GM12878 (cell line): ENCODE results near the gene BLTP1. TPM values are rescaled to one million over a fixed set of nuclear protein-coding genes. Genes with fewer than 3 reads are reported as not detected.

Experiments
- ATAC-seq: fragments of 200-7000 bp; cut with Tn5 transposase; 3 replicates; pipeline ENCODE4 v1.9.1; 2020; ENCODE audit warnings: mild to moderate bottlenecking, moderate library complexity
- BruUV-seq: library from RNA; stranded (reverse); fragments of 400-500 nt; replicated peaks from 2 replicates; lab custom pipeline; 2021; lab: Mats Ljungman, UMichigan
- CTCF ChIA-PET: fragments of 300-600 bp; sonication (Branson Sonifier 250); formaldehyde crosslinking; extraction: SDS; loops from one replicate; lab custom pipeline; 2021; ENCODE audit warnings: inconsistent platforms; lab: Yijun Ruan, JAX
- POLR2A ChIA-PET: fragments of 350-600 bp; formaldehyde crosslinking; extraction: SDS; loops from one replicate; lab custom pipeline; 2021; ENCODE audit warnings: inconsistent platforms; lab: Charles Lee
- RAD21 ChIA-PET: fragments of 300-600 bp; sonication (Branson Sonifier 250); formaldehyde crosslinking; loops from one replicate; lab custom pipeline; 2023; ENCODE audit warnings: antibody characterized with exemption; ENCODE audit not compliant: unreplicated experiment; lab: Charles Lee
- SMC1A ChIA-PET: fragments of 300-600 bp; sonication (Branson Sonifier 250); formaldehyde crosslinking; loops from one replicate; lab custom pipeline; 2023; ENCODE audit not compliant: unreplicated experiment, uncharacterized antibody; lab: Charles Lee
- DNase-seq: peaks from one replicate; pipeline ENCODE4 v3.0.0-alpha.2; 2011; ENCODE audit warnings: low read depth, low spot score
- FAIRE-seq: peaks from 3 replicates; lab custom pipeline; 2011; peaks lifted over from hg19 to GRCh38; lab: Jason Lieb, UNC
- H2AFZ ChIP-seq: 2 replicates; pipeline ENCODE4 v1.6.0; 2011; ENCODE audit warnings: low read depth, low read length, control low read depth; ENCODE audit not compliant: control insufficient read depth
- H3K27ac ChIP-seq: 2 replicates; pipeline ENCODE4 v1.5.1; 2011; ENCODE audit warnings: control low read depth; ENCODE audit not compliant: control insufficient read depth, insufficient read depth
- H3K27me3 ChIP-seq, 2 experiments: replicated peaks in 1 of 2; 2 replicates each; pipeline versions ENCODE4 v1.6.0 to v1.6.1; 2011; ENCODE audit warnings: low read length in 1 of 2; ENCODE audit not compliant: control insufficient read depth in 2 of 2, insufficient read depth in 2 of 2
- H3K36me3 ChIP-seq, 2 experiments: 2 replicates each; pipeline ENCODE4 v1.5.1; 2011; ENCODE audit warnings: low read length in 1 of 2; ENCODE audit not compliant: control insufficient read depth in 2 of 2, insufficient read depth in 2 of 2
- H3K4me1 ChIP-seq: 2 replicates; pipeline ENCODE4 v1.6.1; 2011; ENCODE audit warnings: mild to moderate bottlenecking, low read length, moderate library complexity, mixed read lengths; ENCODE audit not compliant: control insufficient read depth, insufficient read depth
- H3K4me2 ChIP-seq: 2 replicates; pipeline ENCODE4 v1.6.0; 2011; ENCODE audit warnings: control low read depth; ENCODE audit not compliant: control insufficient read depth, insufficient read depth
- H3K4me3 ChIP-seq: fragments of 200-600 bp; sonication (generic); 2 replicates; pipeline ENCODE4 v1.5.1; 2016
- H3K79me2 ChIP-seq: 2 replicates; pipeline ENCODE4 v1.6.0; 2011; ENCODE audit warnings: low read length; ENCODE audit not compliant: control insufficient read depth, insufficient read depth
- H3K9ac ChIP-seq: 2 replicates; pipeline ENCODE4 v1.8.0; 2011; ENCODE audit warnings: low read length, control low read depth, mixed read lengths; ENCODE audit not compliant: control insufficient read depth, insufficient read depth
- H3K9me3 ChIP-seq: replicated peaks from 3 replicates; pipeline ENCODE4 v1.5.1; 2011; ENCODE audit warnings: mild to moderate bottlenecking, low read length; ENCODE audit not compliant: control insufficient read depth, insufficient read depth
- H4K20me1 ChIP-seq: 2 replicates; pipeline ENCODE4 v1.6.0; 2011; ENCODE audit not compliant: control insufficient read depth, insufficient read depth
- BHLHE40 ChIP-seq, 2 experiments: fragments of 450-650 bp in 1 of 2; IDR thresholded peaks; 2 replicates each; pipeline ENCODE4 v1.6.1; 2011 to 2017; ENCODE audit warnings: low read depth in 2 of 2, borderline replicate concordance in 1 of 2, improper control_type of control experiment in 1 of 2, low read length in 1 of 2, mild to moderate bottlenecking in 1 of 2
- EGR1 ChIP-seq, 2 experiments: IDR thresholded peaks; 1 replicate in 1 of 2; 2 replicates in 1 of 2; pipeline ENCODE4 v1.6.1; 2011 to 2012; ENCODE audit warnings: low read depth in 2 of 2, low read length in 2 of 2, borderline replicate concordance in 1 of 2, mild to moderate bottlenecking in 1 of 2, moderate library complexity in 1 of 2
- ESRRA ChIP-seq: IDR thresholded peaks from 2 replicates; pipeline ENCODE4 v1.6.1; 2012; ENCODE audit warnings: mild to moderate bottlenecking, low read length, improper control_type of control experiment
- FOXK2 ChIP-seq: fragments of 450-650 bp; IDR thresholded peaks from 2 replicates; pipeline ENCODE4 v1.6.1; 2017; ENCODE audit warnings: mild to moderate bottlenecking, moderate library complexity
- GABPA ChIP-seq: IDR thresholded peaks from 2 replicates; pipeline ENCODE4 v1.6.1; 2014; ENCODE audit warnings: antibody characterized with exemption, low read depth, mild to moderate bottlenecking, inconsistent platforms
- HDGF ChIP-seq: fragments of 450-650 bp; IDR thresholded peaks from 2 replicates; pipeline ENCODE4 v1.6.1; 2016; ENCODE audit warnings: antibody characterized with exemption
- MXI1 ChIP-seq: fragments of 150-350 bp; IDR thresholded peaks from 2 replicates; pipeline ENCODE4 v1.6.1; 2011; ENCODE audit warnings: low read depth, mild to moderate bottlenecking, inconsistent platforms, low read length, improper control_type of control experiment
- PBX3 ChIP-seq: IDR thresholded peaks from 2 replicates; pipeline ENCODE4 v1.6.1; 2011; ENCODE audit warnings: mild to moderate bottlenecking, low read depth, low read length, moderate library complexity; ENCODE audit not compliant: insufficient replicate concordance
- POLR2AphosphoS2 ChIP-seq: IDR thresholded peaks from 2 replicates; pipeline ENCODE4 v1.6.1; 2011; ENCODE audit warnings: low read depth, mild to moderate bottlenecking, low read length, improper control_type of control experiment, moderate library complexity
- RAD21 ChIP-seq: IDR thresholded peaks from 2 replicates; pipeline ENCODE4 v1.6.1; 2011; ENCODE audit warnings: mild to moderate bottlenecking, low read depth, low read length, moderate library complexity; ENCODE audit not compliant: insufficient read depth
- RELA ChIP-seq: fragments of 450-650 bp; IDR thresholded peaks from 2 replicates; pipeline ENCODE4 v1.8.0; 2014; ENCODE audit warnings: borderline replicate concordance; ENCODE audit not compliant: partially characterized antibody
- RUNX3 ChIP-seq: IDR thresholded peaks from 2 replicates; pipeline ENCODE4 v1.6.1; 2012; ENCODE audit warnings: low read length, inconsistent platforms
- SKIL ChIP-seq: fragments of 450-650 bp; IDR thresholded peaks from 2 replicates; pipeline ENCODE4 v1.6.1; 2017; ENCODE audit warnings: mild to moderate bottlenecking, low read depth, inconsistent platforms; ENCODE audit not compliant: poor library complexity, severe bottlenecking
- SMAD5 ChIP-seq: IDR thresholded peaks from 2 replicates; pipeline ENCODE4 v1.6.1; 2016; ENCODE audit warnings: antibody characterized with exemption, low read depth
- SUPT20H ChIP-seq: IDR thresholded peaks from 2 replicates; pipeline ENCODE4 v1.6.1; 2011; ENCODE audit warnings: low read depth, mild to moderate bottlenecking, low read length, moderate library complexity, borderline replicate concordance; ENCODE audit not compliant: control insufficient read depth
- TAF1 ChIP-seq: IDR thresholded peaks from 2 replicates; pipeline ENCODE4 v1.6.1; 2011; ENCODE audit warnings: mild to moderate bottlenecking, low read depth, low read length, borderline replicate concordance
- ZNF622 ChIP-seq: fragments of 450-650 bp; IDR thresholded peaks from 2 replicates; pipeline ENCODE4 v1.6.1; 2017; ENCODE audit warnings: mild to moderate bottlenecking, inconsistent platforms
- WGBS: methylation state at CpG from one replicate; pipeline ENCODE4 v1.1.6; 2016; ENCODE audit warnings: low lambda C conversion rate; ENCODE audit not compliant: insufficient replicate concordance, insufficient coverage; ENCODE audit errors: missing lambda C conversion rate; 5-methylcytosine and 5-hydroxymethylcytosine counted together
- in situ Hi-C: fragments of 300-500 bp; cut with MboI; formaldehyde crosslinking; loops from 9 replicates; pipeline ENCODE4 v1.14.3; 2018; ENCODE audit warnings: mixed read lengths
- intact Hi-C: fragments of 100-400 bp; cut with micrococcal nuclease; formaldehyde crosslinking; loops from one replicate; pipeline ENCODE4 v1.14.2; 2022; ENCODE audit not compliant: unreplicated experiment
- polyA plus RNA-seq, 11 experiments: library from polyadenylated mRNA; depleted of rRNA in 4 of 11; unstranded in 6 of 11; stranded (reverse) in 5 of 11; fragments of >200 nt; fragmentation: Nextera tagmentation in 4 of 11; fragmentation: Illumina TruSeq in 1 of 11; extraction: Ambion mirVana in 4 of 11; extraction: Trizol in 1 of 11; gene quantifications; 1 replicate in 1 of 11; 2 replicates in 10 of 11; pipeline versions ENCODE4 v1.2.1 to v1.2.3, GENCODE V29; 2011 to 2016; ENCODE audit warnings: inconsistent platforms in 2 of 11, missing spikeins in 2 of 11, low read depth in 1 of 11
- total RNA-seq, 4 experiments: library from RNA; depleted of rRNA in 3 of 4; stranded (reverse); fragments of >200 nt in 3 of 4; fragmentation: Illumina TruSeq in 1 of 4; extraction: Trizol in 1 of 4; gene quantifications; 2 replicates each; pipeline versions ENCODE4 v1.2.1 to v1.2.3, GENCODE V29; 2013 to 2021

The BLTP1 gene
- total and polyA plus RNA-seq, 10 of the 15 experiments (the other 5 are each of a cell fraction or from before 2014, with no cell fraction given) = 3.4 to 38.1 (median 16.3) TPM

GRCh38 chr4:122139139-122139538 lies 13.0 kb upstream of the BLTP1 start (continued):
- TF ChIP-seq FOXK2 = no peak
- TF ChIP-seq SUPT20H = no peak
- TF ChIP-seq SKIL = no peak

DNA sequence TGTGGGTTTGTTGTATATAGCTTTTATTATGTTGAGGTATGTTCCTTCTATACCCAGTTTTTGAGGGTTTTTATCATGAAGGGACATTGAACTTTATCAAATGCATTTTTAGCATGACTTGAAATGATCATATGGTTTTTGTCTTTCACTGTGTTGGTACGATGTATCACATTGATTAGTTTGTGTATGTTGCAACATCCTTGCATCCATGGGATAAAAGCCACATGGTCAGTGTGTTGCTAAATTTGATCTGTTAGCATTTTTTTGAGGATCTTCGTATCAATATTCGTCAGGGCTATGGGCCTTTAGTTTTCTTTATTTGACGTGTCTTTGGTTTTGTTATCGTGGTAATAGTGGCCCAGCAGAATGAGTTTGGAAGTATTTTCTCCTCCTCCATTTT lies 11.3 kb upstream of the BLTP1 start:
- H3K27me3 ChIP-seq = no peaks in the 10 kb centered on the region
- no peak overlapping the region for H3K4me2 ChIP-seq
- POLR2A ChIA-PET = no interaction called here
- FAIRE-seq = no peak
- ATAC-seq = no peak
- BruUV-seq = no TSS peak
- H3K9me3 ChIP-seq = no peaks in the 10 kb centered on the region; the same call in 2 of the 3 replicates
- H3K4me3 ChIP-seq = no peak overlapping the region
- H2AFZ ChIP-seq = no peak overlapping the region
- no peaks in the 10 kb centered on the region for H3K4me1 ChIP-seq
- DNase-seq = no peak
- WGBS = 90% methylated on average over 5 of the region's 5 CpGs
- intact Hi-C loops (no loop called here), in situ Hi-C loops (no loop called here)
- SMC1A ChIA-PET = no interaction called here
- no peaks in the 10 kb centered on the region for H4K20me1 ChIP-seq
- H3K27ac ChIP-seq = no peak overlapping the region
- H3K9ac ChIP-seq = no peak overlapping the region
- TF ChIP-seq TAF1 (no peak), RAD21 (no peak), HDGF (no peak), POLR2AphosphoS2 (no peak), MXI1 (no peak), ESRRA (no peak), ZNF622 (no peak), PBX3 (no peak), EGR1 (IDR thresholded peaks at IDR 0.05; ENCODE audit: borderline replicate concordance in 1 of 2, low read depth in 2 of 2, low read length in 2 of 2) (no peak), SMAD5 (no peak), RUNX3 (no peak), BHLHE40 (IDR thresholded peaks at IDR 0.05; ENCODE audit: borderline replicate concordance in 1 of 2, low read depth in 2 of 2, low read length in 1 of 2) (no peak), RELA (no peak), GABPA (no peak)
- RAD21 ChIA-PET = no interaction called here
- H3K36me3 ChIP-seq = no peaks in the 10 kb centered on the region
- H3K79me2 ChIP-seq = no peaks in the 10 kb centered on the region
- CTCF ChIA-PET = no interaction called here
